ENCODE results near the gene FUOM. TPM values are rescaled to one million over a fixed set of nuclear protein-coding genes. Genes with fewer than 3 reads are reported as not detected.
A peak's percentile ranks its signal among the peaks of the same experiment; 100 is the strongest.

Gene FUOM
- total and polyA plus RNA-seq, 2 of the 4 experiments (the other 2 are of a cell fraction): 26.3 to 52.8 TPM

- Histone ChIP-seq H4K91ac (ENCODE audit: insufficient read depth, low read depth, low read length) (no peak overlapping the region), H2BK120ac (ENCODE audit: low read depth, low read length) (no peak overlapping the region), H3K18ac (ENCODE audit: low read depth, low read length) (no peak overlapping the region), H4K20me1 (ENCODE audit: insufficient read depth, low read length) (no peaks in the 10 kb centered on the region), H3K4me1 (ENCODE audit: control insufficient read depth, insufficient read depth, low read length) (no peaks in the 10 kb centered on the region), H2AFZ (replicated peaks; ENCODE audit: low read length, poor library complexity) (peak overlapping the region; percentile 14), H3K4me2 (ENCODE audit: low read depth, low read length) (no peak overlapping the region), H3K27me3 (ENCODE audit: control insufficient read depth, insufficient read depth, low read length) (peaks cover 20% of the 10 kb centered on the region), H3K9me3 (ENCODE audit: control insufficient read depth, insufficient read depth, low read length) (no peaks in the 10 kb centered on the region), H3K79me1 (ENCODE audit: low read depth in 1 of 2, low read length in 2 of 2) (no peaks in the 10 kb centered on the region), H2BK5ac (ENCODE audit: low read depth, low read length, poor library complexity, severe bottlenecking) (no peak overlapping the region), H3K9me1 (ENCODE audit: insufficient read depth, low read length) (no peaks in the 10 kb centered on the region), H3K27ac (ENCODE audit: insufficient read depth, low read length) (no peak overlapping the region), H3K9ac (ENCODE audit: low read depth, low read length) (no peak overlapping the region), H3K4me3 (ENCODE audit: insufficient read depth, low read depth, low read length) (no peak overlapping the region), H3K14ac (replicated peaks; ENCODE audit: low read depth, low read length) (no peak overlapping the region), H3K56ac (ENCODE audit: extremely low read depth, insufficient read depth, low read length) (no peak overlapping the region), H4K8ac (ENCODE audit: low read depth in 2 of 2, low read length in 2 of 2) (no peak overlapping the region), H3K4ac (ENCODE audit: low read depth, low read length) (no peak overlapping the region), H2AK5ac (ENCODE audit: low read depth, low read length) (no peak overlapping the region; the same call in 1 of the 2 replicates), H4K5ac (ENCODE audit: low read depth, low read length) (no peak overlapping the region), H2AK9ac (replicated peaks; ENCODE audit: low read depth, low read length, poor library complexity) (no peak overlapping the region), H2BK20ac (ENCODE audit: low read depth, low read length) (no peak overlapping the region), H3K36me3 (ENCODE audit: control insufficient read depth, insufficient read depth, low read length) (no peaks in the 10 kb centered on the region), H3K23ac (ENCODE audit: low read depth, low read length) (no peak overlapping the region), H2BK15ac (ENCODE audit: low read depth, low read length) (no peak overlapping the region)
- ATAC-seq (ENCODE audit: low read depth) (no peak), DNase-seq (no peak)
- CTCF ChIA-PET: no interaction called here
- in situ Hi-C loops (cut with MboI; ENCODE audit: low sequenced_read_pairs) (no loop called here), intact Hi-C loops (cut with micrococcal nuclease) (no loop called here), dilution Hi-C loops (cut with HindIII; ENCODE audit: low sequenced_read_pairs, unreplicated experiment) (no loop called here)
- TF ChIP-seq POLR2A (IDR thresholded peaks at IDR 0.05; ENCODE audit: low read depth, low read length) (no peak), SMC3 (IDR thresholded peaks at IDR 0.05; ENCODE audit: low read depth, low read length) (no peak), ELK1 (IDR thresholded peaks at IDR 0.05; ENCODE audit: borderline replicate concordance, low read depth, low read length) (no peak), USF2 (IDR thresholded peaks at IDR 0.05; ENCODE audit: low read depth, low read length) (no peak), MXI1 (IDR thresholded peaks at IDR 0.05; ENCODE audit: borderline replicate concordance, low read depth, low read length) (no peak), CTCF (conservative IDR thresholded peaks at IDR 0.05; ENCODE audit: low read depth, low read length) (no peak), RCOR1 (IDR thresholded peaks at IDR 0.05; ENCODE audit: insufficient replicate concordance, low read length) (no peak), NFE2L2 (IDR thresholded peaks at IDR 0.05; ENCODE audit: low read depth, low read length) (no peak), MAZ (IDR thresholded peaks at IDR 0.05; ENCODE audit: borderline replicate concordance, low read depth, low read length) (no peak), BHLHE40 (IDR thresholded peaks at IDR 0.05; ENCODE audit: low read depth, low read length) (no peak), CEBPB (IDR thresholded peaks at IDR 0.05; ENCODE audit: low read depth, low read length) (no peak), RFX5 (IDR thresholded peaks at IDR 0.05; ENCODE audit: low read depth, low read length) (no peak), MAFK (IDR thresholded peaks at IDR 0.05; ENCODE audit: low read depth, low read length) (no peak), CHD1 (IDR thresholded peaks at IDR 0.05; ENCODE audit: low read depth, low read length) (no peak)
- 20% methylated on average over 1 of the region's 9 CpGs; no CpG with 5 or more reads in 1 of the 2 experiments for WGBS, 2 experiments (ENCODE audit: extremely low coverage in 2 of 2, insufficient read length in 1 of 2)
- POLR2A ChIA-PET (ENCODE audit: unreplicated experiment): no interaction called here
- BruUV-seq (replicated peaks): no TSS peak
Observed at GRCh38 chr10:133343558-133343957, 14.3 kb downstream of the FUOM start.
